Keratinocyte (primary cell): ENCODE measurements around the gene TSPAN17. TPM values are rescaled to one million over a fixed set of nuclear protein-coding genes. Genes with fewer than 3 reads are reported as not detected.

Experiments
- DNase-seq: peaks from one replicate; pipeline ENCODE4 v3.0.0-alpha.2; 2011; ENCODE audit warnings: low read depth, missing footprints, low spot score
- FAIRE-seq: peaks from 2 replicates; lab custom pipeline; 2011; peaks lifted over from hg19 to GRCh38; lab: Jason Lieb, UNC
- H2AFZ ChIP-seq: 2 replicates; pipeline ENCODE4 v1.6.0; 2012; ENCODE audit warnings: low read length, control low read depth, inconsistent platforms; ENCODE audit not compliant: control insufficient read depth
- H3K27ac ChIP-seq: 2 replicates; pipeline ENCODE4 v1.5.1; 2011; ENCODE audit warnings: low read length; ENCODE audit not compliant: control insufficient read depth, insufficient read depth
- H3K27me3 ChIP-seq: 3 replicates; pipeline ENCODE4 v1.6.0; 2011; ENCODE audit warnings: low read length; ENCODE audit not compliant: control insufficient read depth, insufficient read depth; ENCODE audit errors: extremely low read depth
- H3K36me3 ChIP-seq, 2 experiments: 2 replicates in 1 of 2; 3 replicates in 1 of 2; pipeline ENCODE4 v1.5.1; 2011; ENCODE audit warnings: low read length in 2 of 2, mild to moderate bottlenecking in 1 of 2; ENCODE audit not compliant: control insufficient read depth in 2 of 2, insufficient read depth in 2 of 2; ENCODE audit errors: extremely low read depth in 1 of 2
- H3K4me1 ChIP-seq: 3 replicates; pipeline ENCODE4 v1.5.1; 2011; ENCODE audit warnings: low read length; ENCODE audit not compliant: control insufficient read depth, insufficient read depth; ENCODE audit errors: extremely low read depth
- H3K4me2 ChIP-seq: 3 replicates; pipeline ENCODE4 v1.6.0; 2011; ENCODE audit warnings: low read depth, low read length; ENCODE audit not compliant: control insufficient read depth, insufficient read depth; ENCODE audit errors: extremely low read depth
- H3K4me3 ChIP-seq, 3 experiments: fragments of 200-600 bp in 1 of 3; sonication (generic) in 1 of 3; 2 replicates in 2 of 3; 3 replicates in 1 of 3; pipeline ENCODE4 v1.5.1; 2011 to 2016; ENCODE audit warnings: low read length in 3 of 3, mild to moderate bottlenecking in 3 of 3, control low read depth in 2 of 3, inconsistent platforms in 1 of 3, low read depth in 1 of 3, mixed read lengths in 1 of 3, mixed run types in 1 of 3, moderate library complexity in 1 of 3; ENCODE audit not compliant: control insufficient read depth in 2 of 3, insufficient read depth in 2 of 3; ENCODE audit errors: extremely low read depth in 1 of 3
- H3K79me2 ChIP-seq: 2 replicates; pipeline ENCODE4 v1.6.0; 2012; ENCODE audit warnings: low read length; ENCODE audit not compliant: control insufficient read depth, insufficient read depth
- H3K9ac ChIP-seq: 3 replicates; pipeline ENCODE4 v1.6.0; 2011; ENCODE audit warnings: low read length; ENCODE audit not compliant: control insufficient read depth, insufficient read depth; ENCODE audit errors: extremely low read depth
- H3K9me1 ChIP-seq: 3 replicates; pipeline ENCODE4 v1.6.0; 2011; ENCODE audit warnings: low read length; ENCODE audit not compliant: control insufficient read depth, insufficient read depth; ENCODE audit errors: extremely low read depth
- H3K9me3 ChIP-seq: 2 replicates; pipeline ENCODE4 v1.5.1; 2012; ENCODE audit warnings: low read depth, low read length; ENCODE audit not compliant: control insufficient read depth
- H4K20me1 ChIP-seq: 3 replicates; pipeline ENCODE4 v1.6.0; 2011; ENCODE audit warnings: low read length; ENCODE audit not compliant: control insufficient read depth, insufficient read depth; ENCODE audit errors: extremely low read depth
- EZH2 ChIP-seq: IDR thresholded peaks from one replicate; pipeline ENCODE4 v1.6.1; 2012; ENCODE audit warnings: inconsistent platforms, mild to moderate bottlenecking, low read length, moderate library complexity
- dilution Hi-C: fragments of 300-500 bp; cut with MboI; formaldehyde crosslinking; loops from one replicate; pipeline ENCODE4 v1.7.0; 2020; ENCODE audit warnings: low sequenced_read_pairs; ENCODE audit not compliant: extremely low pct_ligation_motif_present
- polyA plus RNA-seq, 5 experiments: library from polyadenylated mRNA; depleted of rRNA in 3 of 5; stranded (reverse) in 3 of 5; stranded (forward) in 1 of 5; unstranded in 1 of 5; fragments of >200 nt; gene quantifications; 1 replicate in 1 of 5; 2 replicates in 3 of 5; 3 replicates in 1 of 5; pipeline versions ENCODE4 v1.2.1 to v1.2.3, GENCODE V29; 2011 to 2012; ENCODE audit warnings: missing spikeins in 2 of 5, low read depth in 1 of 5, low replicate concordance in 1 of 5
- TF ChIP-seq, protein P1 (sequence below), 3 experiments: IDR thresholded peaks in 1 of 3; conservative IDR thresholded peaks in 1 of 3; optimal IDR thresholded peaks in 1 of 3; 2 replicates in 2 of 3; 3 replicates in 1 of 3; pipeline versions ENCODE3 to v1.5.1; 2011; ENCODE audit warnings: low read length in 3 of 3, mild to moderate bottlenecking in 3 of 3, moderate library complexity in 2 of 3, control low read depth in 1 of 3, inconsistent platforms in 1 of 3; ENCODE audit not compliant: insufficient read depth in 2 of 3; ENCODE audit errors: extremely low read depth in 1 of 3

Gene TSPAN17
- polyA plus RNA-seq, 1 donor (not counting 4 experiments of a cell fraction or from before 2014, with no cell fraction given): 53.1 TPM

- H3K79me2 ChIP-seq: no peaks in the 10 kb centered on the region
- FAIRE-seq: no peak
- H3K27ac ChIP-seq: no peak overlapping the region
- peaks cover 3% of the 10 kb centered on the region for H4K20me1 ChIP-seq
- TF ChIP-seq EZH2: no peak
- TF ChIP-seq, protein P1, sequence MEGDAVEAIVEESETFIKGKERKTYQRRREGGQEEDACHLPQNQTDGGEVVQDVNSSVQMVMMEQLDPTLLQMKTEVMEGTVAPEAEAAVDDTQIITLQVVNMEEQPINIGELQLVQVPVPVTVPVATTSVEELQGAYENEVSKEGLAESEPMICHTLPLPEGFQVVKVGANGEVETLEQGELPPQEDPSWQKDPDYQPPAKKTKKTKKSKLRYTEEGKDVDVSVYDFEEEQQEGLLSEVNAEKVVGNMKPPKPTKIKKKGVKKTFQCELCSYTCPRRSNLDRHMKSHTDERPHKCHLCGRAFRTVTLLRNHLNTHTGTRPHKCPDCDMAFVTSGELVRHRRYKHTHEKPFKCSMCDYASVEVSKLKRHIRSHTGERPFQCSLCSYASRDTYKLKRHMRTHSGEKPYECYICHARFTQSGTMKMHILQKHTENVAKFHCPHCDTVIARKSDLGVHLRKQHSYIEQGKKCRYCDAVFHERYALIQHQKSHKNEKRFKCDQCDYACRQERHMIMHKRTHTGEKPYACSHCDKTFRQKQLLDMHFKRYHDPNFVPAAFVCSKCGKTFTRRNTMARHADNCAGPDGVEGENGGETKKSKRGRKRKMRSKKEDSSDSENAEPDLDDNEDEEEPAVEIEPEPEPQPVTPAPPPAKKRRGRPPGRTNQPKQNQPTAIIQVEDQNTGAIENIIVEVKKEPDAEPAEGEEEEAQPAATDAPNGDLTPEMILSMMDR (optimal IDR thresholded peaks at IDR 0.05 in 1 of 3, IDR thresholded peaks at IDR 0.05 in 1 of 3, conservative IDR thresholded peaks at IDR 0.05 in 1 of 3; ENCODE audit: extremely low read depth in 1 of 3, insufficient read depth in 2 of 3, low read length in 3 of 3): no peak
- H3K27me3 ChIP-seq: peaks cover 7% of the 10 kb centered on the region
- no peaks in the 10 kb centered on the region for H3K9me3 ChIP-seq
- dilution Hi-C loops: no loop called here
- no peaks in the 10 kb centered on the region for H3K4me1 ChIP-seq
- H3K9me1 ChIP-seq: no peaks in the 10 kb centered on the region
- no peak overlapping the region for H2AFZ ChIP-seq
- H3K36me3 ChIP-seq: no peaks in the 10 kb centered on the region
- H3K4me3 ChIP-seq: no peak overlapping the region
- no peak overlapping the region for H3K4me2 ChIP-seq
- no peak overlapping the region for H3K9ac ChIP-seq
- no peak for DNase-seq
Measured at GRCh38 chr5:176664479-176664878, 17.2 kb downstream of the TSPAN17 start.

DNA sequence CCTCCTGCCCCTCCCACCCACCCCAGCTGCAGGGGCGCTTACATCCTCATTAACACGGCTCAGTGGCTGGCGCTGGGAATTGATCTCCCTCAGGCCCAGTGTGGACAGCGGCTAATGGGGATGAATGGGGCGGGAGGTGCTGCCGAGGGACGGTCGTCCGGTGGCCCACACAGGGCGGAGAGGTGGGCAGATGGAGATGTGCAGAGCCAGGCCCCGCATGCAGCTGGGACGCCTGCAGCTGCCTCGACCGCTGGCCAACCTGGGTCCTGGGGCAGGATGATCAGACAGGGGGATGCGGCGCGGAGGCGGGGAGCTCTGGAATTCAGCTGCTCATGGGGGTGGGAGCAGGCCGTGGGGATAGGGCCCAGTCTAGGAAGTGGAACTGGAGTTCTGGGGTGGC, 17.6 kb downstream of the TSPAN17 start:
- Histone ChIP-seq H3K36me3 (no peaks in the 10 kb centered on the region), H3K4me2 (no peak overlapping the region), H3K9me1 (no peaks in the 10 kb centered on the region), H3K9ac (no peak overlapping the region), H4K20me1 (peaks cover 3% of the 10 kb centered on the region), H2AFZ (no peak overlapping the region), H3K4me1 (no peaks in the 10 kb centered on the region), H3K9me3 (no peaks in the 10 kb centered on the region), H3K79me2 (no peaks in the 10 kb centered on the region), H3K27ac (no peak overlapping the region), H3K27me3 (peaks cover 9% of the 10 kb centered on the region), H3K4me3 (no peak overlapping the region)
- DNase-seq: no peak
- FAIRE-seq: no peak
- dilution Hi-C loops: no loop called here
- TF ChIP-seq EZH2: no peak
- TF ChIP-seq, protein P1 (optimal IDR thresholded peaks at IDR 0.05 in 1 of 3, IDR thresholded peaks at IDR 0.05 in 1 of 3, conservative IDR thresholded peaks at IDR 0.05 in 1 of 3; ENCODE audit: extremely low read depth in 1 of 3, insufficient read depth in 2 of 3, low read length in 3 of 3): no peak
